Globus pallidus (tissue), 1 donor: ENCODE data around the gene CHST15.

Experiments
- DNase-seq: peaks from one replicate; pipeline ENCODE4 v3.0.0-alpha.2; 2015; ENCODE audit warnings: low spot score

The CHST15 gene

DNA sequence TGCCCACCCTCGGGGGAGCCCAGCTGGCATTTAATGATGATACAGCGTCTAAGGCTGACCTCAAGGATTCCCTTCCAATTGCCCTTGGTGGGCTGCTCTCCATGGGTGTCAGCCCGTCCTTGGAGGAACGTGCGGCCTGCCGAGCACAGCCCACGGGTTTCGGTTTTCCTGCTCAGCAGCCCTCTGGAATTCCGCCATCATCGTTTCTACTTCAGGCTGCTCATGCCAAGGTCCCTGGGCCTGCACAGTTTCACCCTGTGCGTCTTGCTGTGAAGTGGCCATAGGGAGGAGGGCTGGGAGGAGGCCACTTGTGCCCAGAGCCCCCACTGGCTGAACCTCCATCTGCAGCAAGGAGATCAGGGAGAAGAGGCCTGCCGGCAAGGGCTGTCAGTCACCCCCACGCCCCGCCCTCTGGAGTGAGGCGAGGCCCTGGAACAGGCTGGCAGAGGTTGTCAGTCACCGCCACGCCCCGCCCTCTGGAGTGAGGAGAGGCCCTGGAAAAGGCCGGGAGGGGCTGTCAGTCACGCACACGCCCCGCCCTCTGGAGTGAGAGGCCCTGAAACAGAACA is 82.8 kb downstream of the CHST15 start:
- DNase-seq, result no peak

DNA sequence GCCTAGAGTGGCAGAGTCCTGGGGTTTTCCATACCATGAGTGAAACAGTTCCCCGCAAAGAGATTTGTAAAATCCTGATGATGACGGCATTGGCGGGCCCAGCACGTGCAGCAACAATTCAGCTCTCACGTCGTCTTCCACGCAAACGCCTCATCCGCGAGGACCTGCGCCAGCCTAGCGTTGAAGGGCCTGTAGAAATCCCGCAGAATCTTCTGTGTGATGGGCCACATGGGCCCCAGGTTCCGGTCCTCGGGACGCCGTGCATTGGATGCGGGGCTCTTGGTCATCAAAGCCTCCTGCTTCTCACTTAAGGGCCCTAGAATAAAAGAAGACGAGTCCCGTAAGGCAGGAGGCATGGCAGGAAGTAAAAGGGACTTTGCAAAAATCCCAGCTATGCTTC is 83.4 kb downstream of the CHST15 start:
- no peak for DNase-seq

DNA sequence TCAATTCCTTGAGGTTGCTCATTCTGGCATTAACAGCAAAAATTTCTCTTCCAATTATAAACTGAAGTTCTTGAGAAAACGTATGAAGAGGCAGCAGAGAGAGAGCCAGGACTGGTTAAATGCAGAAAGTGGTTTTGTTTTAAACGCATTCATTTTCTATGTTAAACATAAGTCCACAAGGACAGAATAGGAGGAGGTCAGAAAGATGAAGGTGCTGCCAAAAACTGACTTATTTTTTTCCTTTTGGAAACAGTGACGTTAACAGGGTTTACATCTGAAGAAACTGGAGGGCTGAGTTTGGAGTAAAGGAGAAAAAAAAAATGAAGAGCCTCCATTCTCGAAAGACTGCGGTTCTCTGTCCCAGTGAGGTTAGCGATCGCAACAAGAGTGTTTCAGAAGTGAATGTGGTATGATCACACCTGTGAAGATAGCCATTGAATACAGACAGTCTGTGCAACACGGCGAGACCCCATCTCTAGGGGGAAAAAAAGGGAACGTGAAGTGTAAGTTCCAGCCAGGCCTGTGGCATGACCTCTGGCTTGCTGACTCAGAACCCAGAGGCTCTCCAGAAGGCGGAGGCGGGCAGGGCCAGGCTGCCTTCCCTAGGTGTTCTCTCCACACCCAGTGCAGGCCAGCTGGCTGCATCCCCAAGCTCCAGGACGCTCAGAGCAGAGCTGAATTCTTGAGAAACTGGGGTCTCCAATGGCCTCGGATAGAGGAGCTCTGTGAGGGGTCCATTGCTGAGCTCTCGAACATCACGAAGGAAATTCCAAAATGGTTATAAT is 84.0 kb downstream of the CHST15 start:
- DNase-seq, result no peak

DNA sequence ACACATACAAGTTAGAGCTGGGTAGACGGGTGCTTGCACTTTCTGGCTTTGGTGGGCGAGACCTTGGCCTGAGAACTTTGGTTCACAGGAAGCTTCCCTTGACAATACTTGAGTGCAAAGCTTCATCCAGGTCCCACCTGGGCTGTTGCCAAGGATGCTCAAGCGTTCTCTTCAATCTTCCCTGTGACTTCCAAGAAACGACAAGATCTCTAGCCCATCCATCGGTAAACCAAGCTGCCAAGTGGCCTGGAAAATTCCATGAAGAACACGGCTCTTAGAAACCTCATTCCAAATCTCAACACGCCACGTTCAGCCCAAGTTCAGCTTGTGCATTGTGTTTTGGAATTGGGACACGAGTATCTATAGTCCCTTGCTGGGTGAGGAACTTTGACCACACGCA is 84.7 kb downstream of the CHST15 start:
- no peak for DNase-seq

DNA sequence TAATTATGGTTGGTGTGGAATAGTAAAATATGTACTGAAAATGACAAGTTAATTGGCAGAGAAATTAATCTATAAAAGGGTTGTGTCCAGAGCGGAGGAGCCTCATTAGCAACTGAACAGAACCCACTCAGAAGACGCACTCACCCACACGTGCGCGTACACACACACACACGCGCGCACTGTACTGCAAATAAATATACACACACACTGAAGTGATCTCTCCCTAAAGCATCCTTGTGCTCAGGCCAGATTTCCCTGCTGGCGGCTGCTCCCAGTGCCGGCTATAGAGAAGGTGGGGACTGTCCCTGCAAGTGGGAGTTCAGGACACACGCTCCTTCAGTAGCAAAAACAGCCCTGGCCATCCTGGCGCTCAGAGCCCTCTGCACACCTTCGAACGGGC is 85.2 kb downstream of the CHST15 start:
- DNase-seq, result no peak

DNA sequence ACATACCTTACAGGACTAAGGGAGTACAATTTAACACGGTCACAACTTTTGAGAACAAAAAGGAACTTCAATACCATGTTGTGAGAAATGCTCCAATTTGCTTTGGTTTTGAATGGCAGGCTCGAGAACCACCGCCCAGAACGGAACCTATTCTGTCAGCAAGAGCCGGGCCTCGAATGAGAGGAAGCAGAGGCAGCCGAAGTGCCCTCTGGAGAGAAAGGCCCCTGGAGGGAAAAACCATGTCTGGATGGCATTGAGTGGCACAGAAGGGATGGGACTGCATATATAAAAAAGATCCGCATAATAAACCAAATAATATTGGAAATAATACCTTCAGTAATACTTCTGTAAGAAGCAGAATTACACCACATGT is 85.6 kb downstream of the CHST15 start:
- no peak for DNase-seq

DNA sequence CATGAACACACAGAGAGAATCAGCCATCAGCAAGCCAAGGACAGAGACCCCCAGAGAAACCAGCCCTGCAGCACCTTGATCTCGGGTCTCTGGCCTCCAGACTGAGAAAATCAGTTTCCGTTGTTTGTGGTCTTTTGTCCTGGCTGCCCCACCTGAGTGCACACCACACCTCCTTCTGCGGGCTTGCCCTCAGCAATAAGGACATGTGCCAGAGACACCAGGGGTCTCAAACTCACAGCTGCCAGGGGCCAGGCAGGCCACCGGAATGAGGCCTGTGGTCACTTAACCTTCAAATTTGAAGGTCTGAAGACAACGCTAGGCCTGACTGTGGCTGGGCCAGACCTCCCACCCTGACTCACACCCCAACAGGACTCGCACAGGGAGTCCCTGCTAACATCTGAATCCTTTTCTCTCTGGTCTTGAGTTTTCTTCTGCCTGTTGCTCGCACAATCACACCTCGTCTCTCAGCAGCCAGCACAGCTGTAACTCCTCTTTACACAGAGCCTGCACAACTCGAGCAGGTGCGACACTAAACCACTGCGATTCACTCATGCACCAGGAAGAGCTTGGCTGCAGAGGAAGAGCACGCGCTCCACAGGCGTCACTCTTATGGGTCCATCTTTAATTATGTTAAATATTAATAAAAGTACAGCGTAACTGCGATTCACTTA is 86.2 kb downstream of the CHST15 start:
- no peak for DNase-seq

DNA sequence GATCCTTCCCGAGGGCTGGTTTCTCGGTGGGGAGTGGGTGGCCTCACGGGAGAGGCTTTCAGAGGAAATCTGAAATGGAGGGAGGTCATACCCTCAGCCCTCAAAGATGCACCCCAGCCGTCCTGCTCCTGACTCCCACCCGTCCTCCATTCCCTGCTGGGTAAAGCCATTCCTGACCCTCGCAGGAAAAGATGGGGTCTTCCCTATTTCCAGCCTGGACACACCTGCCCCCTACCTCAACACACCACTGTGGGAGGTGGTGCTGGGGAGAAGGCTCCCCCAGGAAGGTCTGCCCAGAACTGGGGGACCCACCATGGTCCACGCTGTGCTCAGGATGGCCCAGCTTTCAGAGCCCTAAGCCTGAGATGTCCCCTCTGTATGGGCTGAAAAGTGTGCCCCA is 86.9 kb downstream of the CHST15 start:
- no peak for DNase-seq

DNA sequence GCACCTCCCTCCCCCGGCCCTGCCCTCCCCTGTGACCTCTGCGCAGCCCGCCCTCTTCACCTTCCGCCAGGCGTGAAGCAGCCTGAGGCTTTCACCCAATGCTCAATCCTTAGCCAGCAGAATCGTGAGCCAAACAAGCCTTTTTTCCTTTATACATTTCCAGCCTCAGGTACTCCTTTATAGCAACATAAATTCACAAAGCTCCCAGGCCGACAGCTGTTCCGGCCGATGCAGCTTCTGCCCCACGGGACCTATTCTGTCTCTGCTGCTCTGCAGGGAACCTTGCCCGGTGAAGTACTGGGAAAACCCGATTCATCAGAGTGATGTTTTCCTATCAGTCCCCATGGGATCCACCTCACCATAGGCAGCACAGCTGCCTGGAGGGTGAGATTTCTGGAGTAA is 87.4 kb downstream of the CHST15 start:
- no peak for DNase-seq

DNA sequence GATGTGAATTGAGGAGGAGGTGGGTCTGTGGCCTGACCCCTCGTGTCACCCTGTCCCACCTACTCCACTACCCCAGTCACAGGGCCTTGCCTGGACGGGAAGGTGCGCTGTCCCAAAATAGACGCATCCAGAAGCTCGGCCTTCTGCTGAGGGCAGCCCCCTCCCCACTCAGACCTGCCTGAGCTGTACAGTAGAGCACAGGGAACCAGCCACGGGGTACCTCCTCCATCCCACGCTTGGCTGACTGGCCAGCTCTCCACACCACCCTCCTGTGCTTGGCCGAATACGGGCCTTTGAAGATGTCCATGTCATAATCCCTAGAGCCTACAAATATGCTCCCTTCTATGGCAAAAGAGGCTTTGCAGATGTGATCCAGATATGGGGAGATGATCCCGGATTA is 88.3 kb downstream of the CHST15 start:
- DNase-seq, result no peak

DNA sequence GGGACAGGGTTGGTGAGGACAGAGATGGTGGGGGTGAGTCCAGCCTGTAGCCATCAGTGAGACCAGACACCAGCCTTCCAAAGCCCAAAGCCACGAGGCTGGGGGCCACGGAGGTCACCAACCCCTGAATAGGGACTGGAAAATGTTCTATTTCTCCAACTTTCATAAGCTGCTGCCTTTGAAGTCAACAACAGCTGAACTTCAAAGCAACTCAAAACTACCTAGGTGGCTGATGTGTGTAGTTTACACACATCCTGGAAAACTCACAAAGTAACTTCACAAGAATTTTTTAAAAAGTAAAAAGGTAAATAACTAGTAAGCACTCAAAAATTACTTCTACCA is 88.8 kb downstream of the CHST15 start:
- no peak for DNase-seq

DNA sequence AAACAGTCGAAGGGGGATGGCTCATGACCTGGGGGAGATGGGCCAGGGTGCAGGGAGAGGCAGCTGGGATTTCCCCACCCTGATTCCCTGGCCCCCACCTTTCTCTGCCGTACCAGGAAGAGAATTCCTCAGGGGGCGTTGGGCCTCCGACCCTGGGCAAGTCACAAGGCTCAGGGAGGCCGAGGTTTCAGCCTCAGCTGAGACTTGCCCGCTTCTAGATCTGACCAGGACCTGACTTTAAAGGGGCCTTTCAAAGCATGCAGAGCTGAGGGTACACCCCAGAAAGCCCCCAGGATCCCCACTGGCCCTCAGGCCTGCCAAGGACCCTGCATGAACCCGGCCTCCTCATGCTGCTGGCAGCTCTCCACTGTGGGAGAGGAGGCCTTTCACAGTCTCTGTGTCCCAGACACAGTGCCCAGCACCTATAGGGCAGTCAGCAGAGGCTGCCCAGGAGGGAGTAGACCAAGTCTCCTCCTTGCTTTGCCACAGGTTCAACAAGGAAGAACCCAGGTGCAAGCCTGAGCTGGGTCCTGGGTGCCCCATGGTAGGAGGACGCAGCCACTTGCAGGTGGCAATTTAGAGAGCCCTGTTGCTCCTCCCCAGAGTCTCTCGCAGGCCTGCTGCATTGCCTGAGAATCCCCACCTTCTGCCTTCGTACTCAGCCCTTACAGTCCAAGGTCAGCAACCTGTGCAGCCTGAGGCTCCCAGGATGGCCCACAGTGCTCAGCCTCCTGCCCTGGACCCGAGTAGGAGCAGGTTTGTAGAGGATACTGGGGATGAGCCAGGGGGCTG is 89.3 kb downstream of the CHST15 start:
- DNase-seq, result no peak

DNA sequence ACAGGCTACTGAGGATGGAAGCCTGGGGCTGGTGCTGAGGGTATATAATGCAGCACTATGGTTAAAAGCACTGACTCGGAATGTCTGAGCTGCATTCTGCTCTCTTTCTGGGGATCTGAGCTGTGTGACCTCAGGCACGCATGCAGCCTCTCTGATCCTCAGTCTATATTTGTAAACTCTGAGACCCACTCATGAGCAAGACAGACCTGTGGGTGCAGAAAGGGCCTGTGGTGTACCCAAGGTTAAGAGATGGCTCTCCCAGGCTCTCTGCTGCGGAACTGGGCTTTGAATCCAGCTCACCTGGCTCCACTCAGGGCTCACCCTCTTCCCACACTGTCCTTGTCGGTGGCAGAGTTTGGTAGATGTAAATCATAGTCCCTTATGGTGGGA is 89.9 kb downstream of the CHST15 start:
- DNase-seq, result no peak

DNA sequence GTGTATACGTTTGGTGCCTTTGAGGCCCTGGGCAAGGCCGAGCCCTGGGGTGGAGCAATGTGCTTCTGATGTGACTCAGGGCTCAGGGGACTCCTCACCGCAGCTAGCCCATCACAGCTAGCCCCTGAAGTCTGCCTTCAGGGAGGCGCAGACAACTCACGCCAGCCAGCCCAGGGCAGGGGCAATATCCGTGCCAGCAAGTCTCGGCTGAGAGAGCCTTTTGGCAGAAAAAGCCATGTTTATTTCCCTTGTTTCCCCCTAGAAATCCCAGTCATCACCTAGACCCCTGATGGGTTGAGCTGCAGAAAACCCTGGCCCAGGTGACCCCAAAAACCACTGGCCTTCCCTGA is 90.4 kb downstream of the CHST15 start:
- DNase-seq, result no peak

DNA sequence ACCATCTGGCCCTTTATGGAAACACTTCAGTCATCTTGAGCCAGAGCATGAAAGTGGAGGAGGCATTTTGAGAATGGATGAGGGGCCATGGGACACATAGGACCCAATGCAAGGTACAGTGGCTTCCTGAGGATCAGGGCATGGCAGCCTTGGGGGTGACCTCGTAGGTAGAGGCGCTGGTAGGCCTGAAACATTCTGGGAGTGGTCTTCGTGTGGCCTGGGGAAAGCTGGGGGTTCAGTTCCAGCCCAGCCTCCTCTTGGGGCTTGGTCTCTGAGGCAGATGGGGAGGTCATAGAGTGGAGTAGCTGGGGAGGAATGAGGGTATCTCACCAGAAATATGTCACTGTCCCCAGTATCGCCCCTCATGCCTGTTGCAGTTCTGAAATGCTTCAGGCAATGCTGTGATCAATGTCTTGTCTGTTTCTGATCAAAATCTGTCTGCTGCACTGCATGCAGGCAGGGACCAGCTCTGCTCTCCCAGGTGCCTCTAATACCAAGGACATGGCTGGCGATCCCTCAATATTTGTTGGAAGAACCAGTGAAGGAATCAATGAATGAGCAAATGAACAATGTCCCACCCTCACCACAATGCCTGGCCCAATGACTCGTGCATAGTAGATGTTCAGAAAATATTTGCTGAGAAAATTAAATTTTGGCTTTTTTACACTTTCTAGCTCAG is 90.9 kb downstream of the CHST15 start:
- DNase-seq, result no peak

DNA sequence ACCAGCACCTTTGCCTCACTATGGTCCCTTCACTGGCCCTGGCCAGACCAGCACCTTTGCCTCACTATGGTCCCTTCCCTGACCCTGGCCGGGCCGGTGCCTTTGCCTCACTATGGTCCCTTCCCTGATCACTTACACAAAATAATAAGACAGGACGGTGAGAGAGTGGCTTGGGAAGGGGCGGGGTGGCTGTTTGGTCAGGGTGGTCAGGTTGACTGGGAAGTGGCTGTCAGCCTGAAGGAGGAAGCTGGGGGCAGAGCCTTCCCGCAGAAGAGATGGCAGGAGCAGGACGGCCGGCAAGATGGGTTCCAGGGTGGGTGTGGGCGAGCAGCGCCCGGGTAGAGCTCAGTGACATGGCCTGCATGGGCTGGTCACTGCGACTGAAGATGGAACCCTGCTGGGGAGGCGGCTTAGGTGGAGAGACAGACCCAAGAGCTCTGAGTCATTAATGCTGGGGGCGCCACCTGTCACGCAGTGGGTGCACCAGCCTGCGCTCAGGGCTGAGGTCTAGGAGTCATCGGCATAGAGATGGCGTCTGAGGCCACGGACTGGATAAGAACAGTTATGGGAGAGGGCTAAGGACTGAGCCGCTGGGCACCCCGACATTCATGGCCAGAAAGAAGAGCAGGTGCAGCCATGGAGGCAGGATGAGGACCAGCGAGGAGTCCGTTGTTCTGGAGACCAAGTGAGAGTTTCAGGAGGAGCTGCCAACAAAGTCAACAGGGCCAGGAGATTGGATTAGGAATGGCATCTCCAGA is 91.8 kb downstream of the CHST15 start:
- no peak for DNase-seq

DNA sequence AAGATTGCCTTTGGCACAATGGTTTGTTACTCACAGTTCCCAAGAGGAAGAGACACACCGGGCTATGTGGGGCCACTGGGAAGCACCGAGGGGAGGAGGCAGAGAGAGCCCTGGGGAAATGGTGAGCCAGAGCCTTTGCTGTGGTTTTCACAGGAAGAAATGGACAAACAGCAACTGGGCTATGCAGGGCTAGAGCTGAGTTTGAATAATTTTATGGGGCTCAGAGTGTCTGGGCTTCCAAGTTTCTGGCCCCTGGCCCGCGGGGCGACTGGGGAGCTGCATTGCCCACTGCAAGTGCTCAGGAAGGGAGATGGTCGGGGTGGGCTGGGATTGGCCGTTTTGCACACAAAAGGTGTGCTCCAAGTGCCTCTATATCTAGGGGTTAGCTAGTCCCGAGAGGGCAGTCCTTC is 92.6 kb downstream of the CHST15 start:
- no peak for DNase-seq

DNA sequence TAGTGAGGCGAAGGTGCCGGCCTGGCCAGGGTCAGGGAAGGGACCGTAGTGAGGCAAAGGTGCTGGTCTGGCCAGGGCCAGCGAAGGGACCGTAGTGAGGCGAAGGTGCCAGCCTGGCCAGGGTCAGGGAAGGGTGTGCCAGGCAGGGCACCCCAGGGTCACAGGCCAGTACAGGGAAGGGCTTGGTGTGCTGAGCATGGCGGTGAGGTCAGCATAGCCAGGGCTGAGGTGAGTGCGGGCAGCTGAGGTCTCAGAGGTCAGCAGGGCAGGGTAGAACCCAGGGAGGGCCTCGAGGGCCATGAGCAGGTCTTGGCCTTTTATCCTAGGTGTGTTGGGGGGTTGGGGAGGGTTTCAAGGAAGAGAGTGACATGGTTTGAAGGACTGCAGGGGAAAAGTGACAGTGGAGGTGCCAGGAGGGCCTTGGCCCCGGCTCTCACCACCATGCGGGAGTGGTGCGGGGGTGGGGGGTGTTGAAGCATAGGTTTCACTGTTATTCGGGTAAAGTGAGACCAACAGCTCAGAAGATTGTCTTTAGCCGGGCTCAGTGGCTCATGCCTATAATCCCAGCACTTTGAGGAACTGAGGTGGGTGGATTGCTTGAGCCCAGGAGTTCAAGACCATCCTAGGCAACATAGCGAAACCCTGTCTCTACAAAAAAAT is 93.3 kb downstream of the CHST15 start:
- DNase-seq, result no peak

DNA sequence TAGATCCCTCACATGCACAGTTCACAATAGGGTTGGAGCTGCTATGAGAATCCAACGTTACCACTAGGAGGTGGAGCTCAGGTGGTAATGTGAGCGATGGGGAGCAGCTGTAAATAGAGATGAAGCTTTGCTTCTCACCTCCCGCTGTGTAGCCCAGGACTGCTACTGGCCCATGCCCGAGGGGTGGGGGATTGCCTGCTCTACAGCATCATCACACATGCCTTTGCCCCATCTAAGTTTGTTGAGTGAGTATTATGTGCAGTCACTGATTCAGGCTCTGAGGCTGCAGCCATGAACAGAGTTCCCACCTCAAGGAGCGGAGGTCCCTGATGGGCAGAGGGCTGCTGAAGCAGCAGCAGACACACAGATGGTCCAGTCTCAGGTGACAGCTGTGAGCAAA is 94.1 kb downstream of the CHST15 start:
- no peak for DNase-seq

DNA sequence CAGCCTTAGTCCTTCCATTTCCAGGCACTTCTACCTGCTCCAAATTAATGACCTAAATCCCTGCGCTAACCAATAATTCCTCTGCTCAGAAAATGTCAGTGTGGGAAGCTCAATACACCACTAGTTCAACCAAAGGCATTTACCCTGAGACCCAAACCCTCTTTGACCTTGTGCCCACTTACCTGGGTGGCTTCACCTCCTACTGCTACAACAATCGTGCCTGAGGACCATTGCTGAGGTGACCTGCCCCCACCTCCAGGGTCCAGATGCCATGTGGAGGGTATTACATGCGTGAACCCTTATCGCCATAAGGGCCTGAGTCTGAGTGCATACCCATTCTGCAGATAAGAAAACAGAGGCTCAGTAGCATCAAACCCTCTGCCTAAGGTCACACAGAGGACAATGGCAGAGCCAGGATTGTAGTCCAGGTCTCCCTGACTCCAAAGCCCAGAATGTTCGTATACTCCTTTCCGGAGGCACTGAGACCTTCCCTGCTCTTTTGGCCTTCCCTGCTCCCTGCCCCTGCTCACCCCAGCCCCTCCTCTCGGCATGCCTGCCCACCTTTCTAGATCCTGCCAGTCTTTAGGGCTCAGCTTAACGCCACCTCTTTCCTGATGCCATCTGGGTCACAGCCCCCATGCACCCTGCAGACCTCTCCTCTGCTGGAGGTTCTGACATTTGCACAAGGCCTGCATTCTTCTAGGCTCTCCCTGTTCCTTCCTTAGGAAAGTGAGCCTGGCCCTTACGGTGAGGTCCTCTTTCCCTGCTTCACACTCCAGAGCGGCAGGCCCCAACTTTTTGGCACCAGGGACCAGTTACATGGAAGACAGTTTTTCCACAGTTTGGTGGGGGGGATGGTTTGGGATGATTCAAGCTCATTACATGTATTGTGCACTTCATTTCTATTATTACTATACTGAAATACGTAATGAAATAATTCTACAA is 94.9 kb downstream of the CHST15 start:
- no peak for DNase-seq
